Calu3 (cell line): ENCODE results near the gene CTXN1. TPM values are rescaled to one million over a fixed set of nuclear protein-coding genes. Genes with fewer than 3 reads are reported as not detected.

Experiments
- BruUV-seq: library from RNA; stranded (reverse); fragments of 400-500 nt; replicated peaks from 2 replicates; lab custom pipeline; 2021; lab: Mats Ljungman, UMichigan
- CTCF ChIA-PET: fragments of 300-600 bp; sonication (Branson Sonifier 250); formaldehyde crosslinking; loops from one replicate; lab custom pipeline; 2022; ENCODE audit warnings: antibody characterized with exemption; lab: Charles Lee
- DNase-seq: peaks from one replicate; pipeline ENCODE4 v3.0.0; 2022
- H3K27ac Mint-ChIP-seq: one replicate; pipeline ENCODE4 v1.8.0; 2022; ENCODE audit warnings: mixed read lengths; ENCODE audit not compliant: unreplicated experiment
- H3K27me3 Mint-ChIP-seq: one replicate; pipeline ENCODE4 v1.8.0; 2022; ENCODE audit warnings: mixed read lengths; ENCODE audit not compliant: unreplicated experiment
- H3K36me3 Mint-ChIP-seq: one replicate; pipeline ENCODE4 v1.8.0; 2022; ENCODE audit warnings: mild to moderate bottlenecking, moderate library complexity, mixed read lengths; ENCODE audit not compliant: insufficient read depth, unreplicated experiment
- H3K4me1 Mint-ChIP-seq: one replicate; pipeline ENCODE4 v1.8.0; 2022; ENCODE audit warnings: mild to moderate bottlenecking, low read depth, mixed read lengths; ENCODE audit not compliant: unreplicated experiment
- H3K4me3 Mint-ChIP-seq: one replicate; pipeline ENCODE4 v1.8.0; 2022; ENCODE audit warnings: mild to moderate bottlenecking, low read depth, moderate library complexity, mixed read lengths; ENCODE audit not compliant: unreplicated experiment
- H3K9me3 Mint-ChIP-seq: one replicate; pipeline ENCODE4 v1.8.0; 2022; ENCODE audit warnings: low read depth, mixed read lengths; ENCODE audit not compliant: unreplicated experiment
- CTCF ChIP-seq: fragments of 200-600 bp; IDR thresholded peaks from one replicate; pipeline ENCODE4 v1.8.0; 2022; ENCODE audit warnings: antibody characterized with exemption; ENCODE audit not compliant: unreplicated experiment
- intact Hi-C: fragments of 100-400 bp; cut with micrococcal nuclease; formaldehyde crosslinking; loops from one replicate; pipeline ENCODE4 v1.10.0; 2022; ENCODE audit not compliant: unreplicated experiment
- total RNA-seq: library from RNA; stranded (reverse); gene quantifications from 2 replicates; pipeline ENCODE4 v1.2.3, GENCODE V29; 2022

Gene CTXN1
- total RNA-seq, 1 experiment from 2014 or later: 12.2 TPM

- Mint-ChIP-seq H3K9me3 (no peaks in the 10 kb centered on the region), H3K27ac (no peak overlapping the region), H3K4me1 (no peaks in the 10 kb centered on the region), H3K27me3 (no peaks in the 10 kb centered on the region), H3K4me3 (no peak overlapping the region), H3K36me3 (peaks cover 19% of the 10 kb centered on the region)
- intact Hi-C loops: no loop called here
- no TSS peak for BruUV-seq
- peak; percentile 46 for DNase-seq
- CTCF ChIA-PET: interaction anchor here (0.6 to 1.9 kb wide), 3 partner anchors 18 to 409 kb away, joined by 3 to 9 read pairs (median 3); partner anchors contain the start of gene TIMM44
- TF ChIP-seq CTCF: peak; percentile 59
Measured at GRCh38 chr19:7970716-7971448, 44.9 kb upstream of the CTXN1 start.

- BruUV-seq: no TSS peak
Measured at GRCh38 chr19:7969555-7969939, 43.6 kb upstream of the CTXN1 start.

GRCh38 chr19:7968796-7969554, 43.0 kb upstream of the CTXN1 start:
- Mint-ChIP-seq H3K9me3 (no peaks in the 10 kb centered on the region), H3K27ac (no peak overlapping the region), H3K36me3 (peaks cover 23% of the 10 kb centered on the region), H3K4me3 (no peak overlapping the region), H3K4me1 (no peaks in the 10 kb centered on the region), H3K27me3 (no peaks in the 10 kb centered on the region)
- intact Hi-C loops: no loop called here
- no peak for TF ChIP-seq CTCF
- no TSS peak for BruUV-seq
- no peak for DNase-seq
- CTCF ChIA-PET: interaction anchor here (0.9 kb wide), 1 partner anchor 282 kb away, joined by 4 read pairs; no protein-coding TSS in a partner anchor

More at GRCh38 chr19:7969555-7969939, 43.6 kb upstream of the CTXN1 start:
- no peaks in the 10 kb centered on the region for H3K4me1 Mint-ChIP-seq
- H3K27me3 Mint-ChIP-seq: no peaks in the 10 kb centered on the region
- no peak for DNase-seq
- CTCF ChIA-PET: interaction anchor here (0.9 kb wide), 1 partner anchor 282 kb away, joined by 4 read pairs; no protein-coding TSS in a partner anchor
- H3K36me3 Mint-ChIP-seq: peaks cover 25% of the 10 kb centered on the region
- intact Hi-C loops: no loop called here
- H3K9me3 Mint-ChIP-seq: no peaks in the 10 kb centered on the region
- H3K4me3 Mint-ChIP-seq: no peak overlapping the region
- no peak overlapping the region for H3K27ac Mint-ChIP-seq
- no peak for TF ChIP-seq CTCF

- Mint-ChIP-seq H3K27me3 (no peaks in the 10 kb centered on the region), H3K4me1 (no peaks in the 10 kb centered on the region), H3K27ac (no peak overlapping the region), H3K4me3 (no peak overlapping the region), H3K9me3 (no peaks in the 10 kb centered on the region), H3K36me3 (peaks cover 23% of the 10 kb centered on the region)
- BruUV-seq: no TSS peak
- CTCF ChIA-PET: no interaction called here
- intact Hi-C loops: no loop called here
- TF ChIP-seq CTCF: no peak
- DNase-seq: no peak
Measured at GRCh38 chr19:7968008-7968795, 42.3 kb upstream of the CTXN1 start.
